A673 (cell line): ENCODE results near the gene RNF149.

Experiments used
- EZH2 ChIP-seq: fragments of 200-600 bp; sonication (generic); IDR thresholded peaks from 2 replicates; pipeline ENCODE4 v1.6.1; 2017; ENCODE audit warnings: borderline replicate concordance, low read depth, mild to moderate bottlenecking, mixed read lengths, antibody characterized with exemption, low read length; ENCODE audit not compliant: poor library complexity, severe bottlenecking
- TF ChIP-seq, protein P1 (sequence below): fragments of 300-800, 200-600 bp; sonication (generic); conservative IDR thresholded peaks from 2 replicates; pipeline ENCODE4 v1.5.1; 2017; ENCODE audit warnings: low read depth, mild to moderate bottlenecking, antibody characterized with exemption, low read length, moderate library complexity, mixed read lengths

- TF ChIP-seq, protein P1, sequence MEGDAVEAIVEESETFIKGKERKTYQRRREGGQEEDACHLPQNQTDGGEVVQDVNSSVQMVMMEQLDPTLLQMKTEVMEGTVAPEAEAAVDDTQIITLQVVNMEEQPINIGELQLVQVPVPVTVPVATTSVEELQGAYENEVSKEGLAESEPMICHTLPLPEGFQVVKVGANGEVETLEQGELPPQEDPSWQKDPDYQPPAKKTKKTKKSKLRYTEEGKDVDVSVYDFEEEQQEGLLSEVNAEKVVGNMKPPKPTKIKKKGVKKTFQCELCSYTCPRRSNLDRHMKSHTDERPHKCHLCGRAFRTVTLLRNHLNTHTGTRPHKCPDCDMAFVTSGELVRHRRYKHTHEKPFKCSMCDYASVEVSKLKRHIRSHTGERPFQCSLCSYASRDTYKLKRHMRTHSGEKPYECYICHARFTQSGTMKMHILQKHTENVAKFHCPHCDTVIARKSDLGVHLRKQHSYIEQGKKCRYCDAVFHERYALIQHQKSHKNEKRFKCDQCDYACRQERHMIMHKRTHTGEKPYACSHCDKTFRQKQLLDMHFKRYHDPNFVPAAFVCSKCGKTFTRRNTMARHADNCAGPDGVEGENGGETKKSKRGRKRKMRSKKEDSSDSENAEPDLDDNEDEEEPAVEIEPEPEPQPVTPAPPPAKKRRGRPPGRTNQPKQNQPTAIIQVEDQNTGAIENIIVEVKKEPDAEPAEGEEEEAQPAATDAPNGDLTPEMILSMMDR = no peak
- TF ChIP-seq EZH2 = no peak
Observed at GRCh38 chr2:101337877-101338276, 29.4 kb upstream of the RNF149 start.
